Fibroblast of lung (primary cell): Measurements from ENCODE around the gene UGT2B17.
"Not testable (repeated sequence)": the region's sequence is repeated elsewhere in the genome, so short reads cannot be mapped to it uniquely, and the experiment has no call there.

Experiments used
- EZH2 ChIP-seq: IDR thresholded peaks from 2 replicates; pipeline ENCODE4 v1.5.1; 2012; ENCODE audit warnings: low read length, control low read depth, mild to moderate bottlenecking; ENCODE audit errors: missing control alignments
- TF ChIP-seq, protein P1 (sequence below), 2 donors: IDR thresholded peaks in 1 of 2; conservative IDR thresholded peaks in 1 of 2; 1 replicate in 1 of 2; 2 replicates in 1 of 2; pipeline ENCODE4 v1.5.1; 2011 to 2012; ENCODE audit warnings: low read length in 2 of 2, control low read depth in 1 of 2, inconsistent platforms in 1 of 2, low read depth in 1 of 2, mild to moderate bottlenecking in 1 of 2

GRCh38 chr4:68569036-68569435, 7.1 kb downstream of the UGT2B17 start:
- TF ChIP-seq, protein P1, sequence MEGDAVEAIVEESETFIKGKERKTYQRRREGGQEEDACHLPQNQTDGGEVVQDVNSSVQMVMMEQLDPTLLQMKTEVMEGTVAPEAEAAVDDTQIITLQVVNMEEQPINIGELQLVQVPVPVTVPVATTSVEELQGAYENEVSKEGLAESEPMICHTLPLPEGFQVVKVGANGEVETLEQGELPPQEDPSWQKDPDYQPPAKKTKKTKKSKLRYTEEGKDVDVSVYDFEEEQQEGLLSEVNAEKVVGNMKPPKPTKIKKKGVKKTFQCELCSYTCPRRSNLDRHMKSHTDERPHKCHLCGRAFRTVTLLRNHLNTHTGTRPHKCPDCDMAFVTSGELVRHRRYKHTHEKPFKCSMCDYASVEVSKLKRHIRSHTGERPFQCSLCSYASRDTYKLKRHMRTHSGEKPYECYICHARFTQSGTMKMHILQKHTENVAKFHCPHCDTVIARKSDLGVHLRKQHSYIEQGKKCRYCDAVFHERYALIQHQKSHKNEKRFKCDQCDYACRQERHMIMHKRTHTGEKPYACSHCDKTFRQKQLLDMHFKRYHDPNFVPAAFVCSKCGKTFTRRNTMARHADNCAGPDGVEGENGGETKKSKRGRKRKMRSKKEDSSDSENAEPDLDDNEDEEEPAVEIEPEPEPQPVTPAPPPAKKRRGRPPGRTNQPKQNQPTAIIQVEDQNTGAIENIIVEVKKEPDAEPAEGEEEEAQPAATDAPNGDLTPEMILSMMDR (conservative IDR thresholded peaks at IDR 0.05 in 1 of 2, IDR thresholded peaks at IDR 0.05 in 1 of 2; ENCODE audit: low read depth in 1 of 2, low read length in 2 of 2) = not testable (repeated sequence)
- not testable (repeated sequence) for TF ChIP-seq EZH2
